ENCODE data around the gene UBN2.

Gene UBN2

DNA sequence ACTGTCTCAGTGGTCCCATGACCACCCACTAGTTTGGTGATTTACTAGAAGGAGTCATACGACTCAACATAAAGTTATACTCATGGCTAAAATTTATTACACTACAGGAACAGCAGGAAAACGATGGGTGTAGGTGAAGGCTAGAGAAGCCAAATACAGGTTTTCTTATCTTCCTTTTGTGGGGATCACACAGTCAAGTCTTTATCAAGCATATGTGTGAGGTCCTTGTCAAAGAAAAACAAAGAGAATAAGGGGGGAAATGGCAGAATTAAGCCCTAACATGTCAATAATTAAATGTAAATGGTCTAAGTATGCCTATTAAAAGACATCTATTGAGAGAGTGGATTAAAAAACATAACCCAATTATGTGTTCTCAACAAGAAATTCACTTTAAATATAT lies 47.8 kb upstream of the UBN2 start:
- peak overlapping the region; percentile 47 for H3K9ac ChIP-seq (ENCODE audit: low read depth, low read length, poor library complexity, severe bottlenecking)
- peak overlapping the region; percentile 47 for H3K4me3 ChIP-seq (ENCODE audit: low read length, poor library complexity, severe bottlenecking)
- H3K79me2 ChIP-seq (ENCODE audit: insufficient read depth, low read length), result no peaks in the 10 kb centered on the region
- no peaks in the 10 kb centered on the region for H3K9me2 ChIP-seq (replicated peaks; ENCODE audit: low read depth, low read length)
- no peaks in the 10 kb centered on the region for H3K36me3 ChIP-seq (ENCODE audit: insufficient read depth, low read length)
- no peaks in the 10 kb centered on the region for H3K9me3 ChIP-seq (ENCODE audit: insufficient read depth, low read depth, low read length)
- H2AFZ ChIP-seq (ENCODE audit: low read length), result no peak overlapping the region
- peak overlapping the region; percentile 72 for H3K4me2 ChIP-seq (ENCODE audit: low read depth, low read length, poor library complexity, severe bottlenecking)
- no peaks in the 10 kb centered on the region for H4K20me1 ChIP-seq (ENCODE audit: insufficient read depth, low read length, poor library complexity, severe bottlenecking)
- H3K4me1 ChIP-seq (ENCODE audit: insufficient read depth, low read length, poor library complexity, severe bottlenecking), result peaks cover 40% of the 10 kb centered on the region
- TF ChIP-seq, protein P1, sequence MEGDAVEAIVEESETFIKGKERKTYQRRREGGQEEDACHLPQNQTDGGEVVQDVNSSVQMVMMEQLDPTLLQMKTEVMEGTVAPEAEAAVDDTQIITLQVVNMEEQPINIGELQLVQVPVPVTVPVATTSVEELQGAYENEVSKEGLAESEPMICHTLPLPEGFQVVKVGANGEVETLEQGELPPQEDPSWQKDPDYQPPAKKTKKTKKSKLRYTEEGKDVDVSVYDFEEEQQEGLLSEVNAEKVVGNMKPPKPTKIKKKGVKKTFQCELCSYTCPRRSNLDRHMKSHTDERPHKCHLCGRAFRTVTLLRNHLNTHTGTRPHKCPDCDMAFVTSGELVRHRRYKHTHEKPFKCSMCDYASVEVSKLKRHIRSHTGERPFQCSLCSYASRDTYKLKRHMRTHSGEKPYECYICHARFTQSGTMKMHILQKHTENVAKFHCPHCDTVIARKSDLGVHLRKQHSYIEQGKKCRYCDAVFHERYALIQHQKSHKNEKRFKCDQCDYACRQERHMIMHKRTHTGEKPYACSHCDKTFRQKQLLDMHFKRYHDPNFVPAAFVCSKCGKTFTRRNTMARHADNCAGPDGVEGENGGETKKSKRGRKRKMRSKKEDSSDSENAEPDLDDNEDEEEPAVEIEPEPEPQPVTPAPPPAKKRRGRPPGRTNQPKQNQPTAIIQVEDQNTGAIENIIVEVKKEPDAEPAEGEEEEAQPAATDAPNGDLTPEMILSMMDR (conservative IDR thresholded peaks at IDR 0.05; ENCODE audit: low read length), result no peak
- TF ChIP-seq EZH2phosphoT487 (IDR thresholded peaks at IDR 0.05; ENCODE audit: borderline replicate concordance), result no peak
- peaks cover 13% of the 10 kb centered on the region; the same call in 1 of the 2 replicates for H3F3A ChIP-seq (ENCODE audit: low read depth)
- no peaks in the 10 kb centered on the region for H3K27me3 ChIP-seq (ENCODE audit: insufficient read depth, low read length, poor library complexity, severe bottlenecking)

DNA sequence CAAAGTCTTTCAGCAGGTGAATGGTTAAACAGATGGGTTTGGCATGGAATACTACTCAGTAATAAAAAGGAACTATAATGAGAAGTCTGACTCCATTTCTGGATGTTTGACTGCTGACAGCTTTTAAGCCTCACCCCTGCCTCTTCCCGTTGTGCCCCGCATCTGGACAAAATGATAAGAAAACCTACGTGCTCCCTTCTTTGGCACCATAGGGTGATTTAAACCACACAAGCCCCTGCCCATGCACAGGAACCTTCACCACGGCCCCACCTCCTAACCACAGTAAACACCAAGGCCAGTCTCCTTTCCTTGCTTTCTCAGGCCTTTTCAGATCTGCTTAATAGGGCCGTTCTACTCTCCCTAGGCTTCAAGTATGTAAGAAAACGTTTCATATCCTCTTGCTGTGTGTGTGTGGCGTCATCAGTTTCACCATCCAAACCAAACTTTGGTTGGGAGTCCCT lies 47.1 kb upstream of the UBN2 start:
- H3K9me2 ChIP-seq (replicated peaks; ENCODE audit: low read depth, low read length), result no peaks in the 10 kb centered on the region
- peaks cover 13% of the 10 kb centered on the region; the same call in 1 of the 2 replicates for H3F3A ChIP-seq (ENCODE audit: low read depth)
- no peak for TF ChIP-seq EZH2phosphoT487 (IDR thresholded peaks at IDR 0.05; ENCODE audit: borderline replicate concordance)
- TF ChIP-seq, protein P1 (conservative IDR thresholded peaks at IDR 0.05; ENCODE audit: low read length), result no peak
- H3K4me1 ChIP-seq (ENCODE audit: insufficient read depth, low read length, poor library complexity, severe bottlenecking), result peaks cover 40% of the 10 kb centered on the region
- no peaks in the 10 kb centered on the region for H3K9me3 ChIP-seq (ENCODE audit: insufficient read depth, low read depth, low read length)
- H2AFZ ChIP-seq (ENCODE audit: low read length), result peak overlapping the region; percentile 62
- H3K4me2 ChIP-seq (ENCODE audit: low read depth, low read length, poor library complexity, severe bottlenecking), result peak overlapping the region; percentile 72
- no peaks in the 10 kb centered on the region for H4K20me1 ChIP-seq (ENCODE audit: insufficient read depth, low read length, poor library complexity, severe bottlenecking)
- H3K4me3 ChIP-seq (ENCODE audit: low read length, poor library complexity, severe bottlenecking), result peak overlapping the region; percentile 47
- H3K9ac ChIP-seq (ENCODE audit: low read depth, low read length, poor library complexity, severe bottlenecking), result peak overlapping the region; percentile 13
- H3K27me3 ChIP-seq (ENCODE audit: insufficient read depth, low read length, poor library complexity, severe bottlenecking), result no peaks in the 10 kb centered on the region
- no peaks in the 10 kb centered on the region for H3K79me2 ChIP-seq (ENCODE audit: insufficient read depth, low read length)
- H3K36me3 ChIP-seq (ENCODE audit: insufficient read depth, low read length), result no peaks in the 10 kb centered on the region

DNA sequence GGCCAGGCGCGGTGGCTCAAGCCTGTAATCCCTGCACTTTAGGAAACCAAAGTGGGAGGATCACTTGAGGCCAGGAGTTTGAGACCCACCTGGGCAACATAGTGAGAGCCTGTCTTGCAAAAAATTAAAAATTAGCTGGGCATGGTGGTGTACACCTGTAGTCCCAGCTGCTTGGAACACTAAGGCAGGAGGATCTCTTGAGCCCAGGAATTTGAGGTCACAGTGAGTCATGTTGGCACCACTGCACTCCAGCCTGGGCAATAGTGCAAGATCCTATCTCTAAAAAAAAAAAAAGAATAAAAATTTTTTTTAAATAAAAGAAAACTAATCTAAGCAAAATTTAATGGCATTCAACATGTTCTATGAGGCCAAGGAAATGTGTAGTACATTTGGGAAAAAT lies 44.9 kb upstream of the UBN2 start:
- Histone ChIP-seq H4K20me1 (ENCODE audit: insufficient read depth, low read length, poor library complexity, severe bottlenecking) (no peaks in the 10 kb centered on the region), H3K36me3 (ENCODE audit: insufficient read depth, low read length) (no peaks in the 10 kb centered on the region), H3K4me3 (ENCODE audit: low read length, poor library complexity, severe bottlenecking) (no peak overlapping the region)

More for the DNA sequence above, 44.9 kb upstream of the UBN2 start:
- H3F3A ChIP-seq (ENCODE audit: low read depth), result peaks cover 13% of the 10 kb centered on the region; the same call in 1 of the 2 replicates
- TF ChIP-seq, protein P1 (conservative IDR thresholded peaks at IDR 0.05; ENCODE audit: low read length), result no peak
- TF ChIP-seq EZH2phosphoT487 (IDR thresholded peaks at IDR 0.05; ENCODE audit: borderline replicate concordance), result no peak
- H2AFZ ChIP-seq (ENCODE audit: low read length), result no peak overlapping the region
- H3K9me3 ChIP-seq (ENCODE audit: insufficient read depth, low read depth, low read length), result no peaks in the 10 kb centered on the region
- H3K27me3 ChIP-seq (ENCODE audit: insufficient read depth, low read length, poor library complexity, severe bottlenecking), result no peaks in the 10 kb centered on the region
- no peaks in the 10 kb centered on the region for H3K79me2 ChIP-seq (ENCODE audit: insufficient read depth, low read length)
- H3K4me1 ChIP-seq (ENCODE audit: insufficient read depth, low read length, poor library complexity, severe bottlenecking), result peaks cover 38% of the 10 kb centered on the region
- no peak overlapping the region for H3K4me2 ChIP-seq (ENCODE audit: low read depth, low read length, poor library complexity, severe bottlenecking)
- H3K9me2 ChIP-seq (replicated peaks; ENCODE audit: low read depth, low read length), result no peaks in the 10 kb centered on the region
- no peak overlapping the region for H3K9ac ChIP-seq (ENCODE audit: low read depth, low read length, poor library complexity, severe bottlenecking)
